GM12878 (cell line): Measurements from ENCODE around the gene SLCO4A1.

Source experiments
- POLR2AphosphoS5 ChIP-seq: IDR thresholded peaks from 2 replicates; pipeline ENCODE4 v1.6.1; 2011; ENCODE audit warnings: mild to moderate bottlenecking, low read length, inconsistent platforms
- ZNF274 ChIP-seq: IDR thresholded peaks from one replicate; pipeline ENCODE4 v1.8.0; 2011; ENCODE audit not compliant: insufficient read length, insufficient read depth

DNA sequence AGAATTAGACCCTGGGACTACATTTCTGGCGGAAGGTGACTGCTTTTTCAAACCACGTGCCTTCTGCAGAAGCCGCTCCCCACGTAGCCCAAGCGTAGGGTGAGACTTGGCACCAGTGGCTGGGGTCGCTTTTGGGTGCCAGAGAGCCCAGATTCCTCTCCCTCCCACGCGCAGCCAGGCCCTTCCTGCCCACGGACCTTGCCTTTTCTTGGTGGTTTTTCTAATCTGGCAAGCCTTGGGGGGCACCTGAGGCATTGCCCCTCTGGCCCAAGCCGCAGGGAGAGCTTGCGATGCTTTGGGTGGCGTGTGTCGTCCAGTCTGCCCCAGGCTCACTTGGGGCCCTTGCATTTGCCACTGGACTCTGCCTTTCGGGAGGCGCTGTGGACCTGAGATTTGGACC lies 3.3 kb downstream of the SLCO4A1 start:
- no peak for TF ChIP-seq POLR2AphosphoS5
- TF ChIP-seq ZNF274, result no peak
